Neuronal stem cell (in vitro differentiated cells): ENCODE measurements around the gene ADH1A.
"Not testable (repeated sequence)": the region's sequence is repeated elsewhere in the genome, so short reads cannot be mapped to it uniquely, and the experiment has no call there.

ENCODE experiments used
- DNase-seq: peaks from one replicate; pipeline ENCODE4 v3.0.0-alpha.2; 2013; ENCODE audit warnings: low spot score
- H2AFZ ChIP-seq: one replicate; pipeline ENCODE4 v1.6.1; 2013; ENCODE audit warnings: mild to moderate bottlenecking, low read length, inconsistent platforms
- H2AK5ac ChIP-seq: 2 replicates; pipeline ENCODE4 v1.6.1; 2013; ENCODE audit warnings: low read depth, mild to moderate bottlenecking, inconsistent platforms, low read length, moderate library complexity, mixed read lengths
- H2BK120ac ChIP-seq: 2 replicates; pipeline ENCODE4 v1.6.1; 2013; ENCODE audit warnings: low read depth, mild to moderate bottlenecking, inconsistent platforms, low read length, moderate library complexity, mixed read lengths
- H2BK12ac ChIP-seq: one replicate; pipeline ENCODE4 v1.6.1; 2013; ENCODE audit warnings: low read length, inconsistent platforms
- H2BK15ac ChIP-seq: 2 replicates; pipeline ENCODE4 v1.6.1; 2013; ENCODE audit warnings: mild to moderate bottlenecking, low read length, inconsistent platforms, mixed read lengths
- H2BK5ac ChIP-seq: one replicate; pipeline ENCODE4 v1.6.1; 2013; ENCODE audit warnings: inconsistent platforms, mild to moderate bottlenecking, low read length, moderate library complexity
- H3K14ac ChIP-seq: one replicate; pipeline ENCODE4 v1.6.1; 2013; ENCODE audit warnings: low read length, inconsistent platforms
- H3K18ac ChIP-seq: 2 replicates; pipeline ENCODE4 v1.6.1; 2013; ENCODE audit warnings: low read length, inconsistent platforms
- H3K23ac ChIP-seq: 2 replicates; pipeline ENCODE4 v1.6.1; 2013; ENCODE audit warnings: low read depth, mild to moderate bottlenecking, mixed read lengths, low read length, inconsistent platforms; ENCODE audit not compliant: poor library complexity
- H3K27ac ChIP-seq: replicated peaks from 3 replicates; pipeline ENCODE4 v1.5.1; 2013; ENCODE audit warnings: low read length, inconsistent platforms
- H3K27me3 ChIP-seq, 3 experiments: 2 replicates each; pipeline ENCODE4 v1.6.1; 2013; ENCODE audit warnings: low read length in 3 of 3, mild to moderate bottlenecking in 2 of 3, inconsistent platforms in 1 of 3, low read depth in 1 of 3, mixed read lengths in 1 of 3, moderate library complexity in 1 of 3; ENCODE audit not compliant: control insufficient read depth in 3 of 3, insufficient read depth in 3 of 3
- H3K36me3 ChIP-seq, 2 donors: replicated peaks in 1 of 2; 2 replicates each; pipeline ENCODE4 v1.6.1; 2013; ENCODE audit warnings: low read length in 2 of 2; ENCODE audit not compliant: control insufficient read depth in 2 of 2, insufficient read depth in 2 of 2
- H3K4ac ChIP-seq: 2 replicates; pipeline ENCODE4 v1.6.1; 2013; ENCODE audit warnings: inconsistent platforms, mild to moderate bottlenecking, low read length, moderate library complexity
- H3K4me1 ChIP-seq, 2 donors: 1 replicate in 1 of 2; 2 replicates in 1 of 2; pipeline ENCODE4 v1.6.1; 2013; ENCODE audit warnings: low read length in 2 of 2, low read depth in 1 of 2; ENCODE audit not compliant: control insufficient read depth in 2 of 2, insufficient read depth in 1 of 2
- H3K4me2 ChIP-seq: one replicate; pipeline ENCODE4 v1.6.1; 2013; ENCODE audit warnings: mild to moderate bottlenecking, low read length, inconsistent platforms; ENCODE audit not compliant: insufficient read depth, poor library complexity, severe bottlenecking
- H3K4me3 ChIP-seq, 2 donors: 2 replicates each; pipeline ENCODE4 v1.5.1; 2013; ENCODE audit warnings: low read length in 2 of 2, mild to moderate bottlenecking in 2 of 2, inconsistent platforms in 1 of 2, moderate library complexity in 1 of 2
- H3K79me1 ChIP-seq: one replicate; pipeline ENCODE4 v1.6.1; 2013; ENCODE audit warnings: low read depth, mild to moderate bottlenecking, inconsistent platforms, low read length, moderate library complexity
- H3K9ac ChIP-seq: one replicate; pipeline ENCODE4 v1.6.1; 2013; ENCODE audit warnings: mild to moderate bottlenecking, low read depth, low read length, inconsistent platforms; ENCODE audit not compliant: poor library complexity
- H3K9me3 ChIP-seq, 2 donors: replicated peaks in 1 of 2; 2 replicates each; pipeline versions ENCODE3 to v1.6.1; 2013; ENCODE audit warnings: low read length in 2 of 2, mild to moderate bottlenecking in 2 of 2, inconsistent platforms in 1 of 2, low read depth in 1 of 2, mixed read lengths in 1 of 2, moderate library complexity in 1 of 2; ENCODE audit not compliant: control insufficient read depth in 2 of 2, insufficient read depth in 1 of 2
- H4K8ac ChIP-seq: one replicate; pipeline ENCODE4 v1.6.1; 2013; ENCODE audit warnings: low read depth, mild to moderate bottlenecking, inconsistent platforms, low read length, moderate library complexity
- H4K91ac ChIP-seq: one replicate; pipeline ENCODE4 v1.6.1; 2013; ENCODE audit warnings: low read length, low read depth, mild to moderate bottlenecking, inconsistent platforms; ENCODE audit not compliant: poor library complexity
- WGBS, 2 donors: extraction: QIAGEN DNeasy Blood & Tissue Kit; methylation state at CpG; one replicate each; pipeline ENCODE4 v1.1.7; 2013; ENCODE audit warnings: missing lambda C conversion rate in 2 of 2, mixed read lengths in 1 of 2; ENCODE audit not compliant: insufficient read length in 2 of 2, insufficient replicate concordance in 1 of 2; ENCODE audit errors: extremely low coverage in 2 of 2; 5-methylcytosine and 5-hydroxymethylcytosine counted together

Gene ADH1A

DNA sequence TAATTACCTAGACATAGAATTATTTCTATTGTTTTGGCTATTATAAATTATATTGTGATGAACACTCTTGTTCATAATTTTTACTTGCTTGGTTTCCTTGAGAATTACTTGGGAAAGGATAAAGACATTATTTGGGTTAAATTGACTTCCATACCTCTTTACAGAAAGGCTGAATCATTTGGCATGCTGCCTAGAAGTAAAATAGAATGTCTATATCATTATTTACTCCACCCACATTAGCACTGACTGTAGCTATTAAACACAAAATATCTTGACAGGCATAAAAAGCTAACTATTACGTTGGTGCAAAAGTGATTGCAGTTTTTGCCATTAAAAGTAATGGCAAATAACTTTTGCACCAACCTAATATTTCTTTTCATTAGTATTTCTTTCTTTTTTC, 42.1 kb downstream of the ADH1A start:
- Histone ChIP-seq H2BK12ac (no peak overlapping the region), H3K27me3 (no peaks in the 10 kb centered on the region), H3K79me1 (no peaks in the 10 kb centered on the region), H3K4me1 (no peaks in the 10 kb centered on the region), H3K4me2 (no peak overlapping the region), H4K91ac (no peak overlapping the region), H3K4me3 (no peak overlapping the region), H2AFZ (no peak overlapping the region), H2BK15ac (no peak overlapping the region), H2BK5ac (no peak overlapping the region), H3K4ac (no peak overlapping the region), H3K9me3 (no peaks in the 10 kb centered on the region), H3K9ac (no peak overlapping the region), H3K27ac (no peak overlapping the region), H3K18ac (no peak overlapping the region), H3K36me3 (no peaks in the 10 kb centered on the region), H2AK5ac (no peak overlapping the region), H4K8ac (no peak overlapping the region), H3K23ac (no peak overlapping the region), H3K14ac (no peak overlapping the region), H2BK120ac (no peak overlapping the region)
- DNase-seq, result no peak
- WGBS, 2 donors, result no CpG with 5 or more reads among the region's 1 CpG

- no peak overlapping the region for H3K27ac ChIP-seq
- no peaks in the 10 kb centered on the region for H3K27me3 ChIP-seq
- no CpG with 5 or more reads among the region's 1 CpG for WGBS, 2 donors
Measured at GRCh38 chr4:99235955-99236354, 54.8 kb downstream of the ADH1A start.

DNA sequence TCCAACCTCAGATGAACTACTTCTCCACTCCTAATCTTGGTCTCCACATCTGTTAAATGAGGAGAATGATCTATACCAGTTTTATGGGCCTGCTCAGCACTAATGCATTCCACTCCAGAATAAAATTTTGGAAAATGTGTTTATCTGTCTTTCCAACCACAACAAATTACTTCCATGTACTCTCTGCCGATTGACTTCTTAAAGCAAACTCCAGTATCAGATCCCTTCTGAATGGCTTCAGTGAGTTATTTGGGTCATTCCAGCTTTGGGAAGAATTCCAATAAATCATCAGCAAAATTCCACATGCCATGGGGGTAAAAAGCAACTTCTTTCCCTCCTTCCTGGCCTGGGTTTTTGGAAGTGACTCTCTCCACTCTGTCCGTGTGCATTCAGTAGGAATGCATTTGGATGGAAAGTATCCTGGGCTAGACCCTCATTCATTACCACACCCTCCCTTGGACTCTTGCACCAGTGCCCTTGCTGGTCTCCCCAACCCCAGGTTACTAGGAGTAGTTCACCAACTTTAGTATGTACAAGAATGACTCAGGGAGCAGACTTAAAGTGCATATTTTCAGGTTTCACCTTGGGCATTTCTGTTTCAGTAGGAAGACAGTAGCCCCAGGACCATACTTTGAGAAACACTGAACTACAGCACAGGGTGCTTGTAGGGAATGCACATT, 56.3 kb downstream of the ADH1A start:
- Histone ChIP-seq H2AK5ac (no peak overlapping the region), H3K27me3 (no peaks in the 10 kb centered on the region), H4K91ac (no peak overlapping the region), H3K23ac (no peak overlapping the region), H3K4ac (no peak overlapping the region), H3K27ac (no peak overlapping the region), H2BK12ac (no peak overlapping the region), H3K18ac (no peak overlapping the region), H3K79me1 (no peaks in the 10 kb centered on the region), H3K4me3 (no peak overlapping the region), H3K36me3 (no peaks in the 10 kb centered on the region), H4K8ac (no peak overlapping the region), H3K9ac (no peak overlapping the region), H3K4me1 (no peaks in the 10 kb centered on the region), H2BK15ac (no peak overlapping the region), H2AFZ (no peak overlapping the region), H3K4me2 (no peak overlapping the region), H3K9me3 (peaks cover 0 to 4% of the 10 kb centered on the region in 2 donors), H2BK120ac (no peak overlapping the region), H3K14ac (no peak overlapping the region), H2BK5ac (no peak overlapping the region)
- no CpG with 5 or more reads among the region's 2 CpGs for WGBS, 2 donors
- DNase-seq, result no peak

More at GRCh38 chr4:99235955-99236354, 54.8 kb downstream of the ADH1A start:
- no peak overlapping the region for H3K23ac ChIP-seq
- no peak overlapping the region for H3K4me2 ChIP-seq
- no peak overlapping the region for H2BK5ac ChIP-seq
- H3K4me3 ChIP-seq, result no peak overlapping the region
- H3K4ac ChIP-seq, result no peak overlapping the region
- H4K91ac ChIP-seq, result no peak overlapping the region
- H3K18ac ChIP-seq, result no peak overlapping the region
- peaks cover 0 to 4% of the 10 kb centered on the region in 2 donors for H3K9me3 ChIP-seq
- no peak overlapping the region for H3K9ac ChIP-seq
- no peak overlapping the region for H4K8ac ChIP-seq
- no peak overlapping the region for H3K14ac ChIP-seq
- H2BK12ac ChIP-seq, result no peak overlapping the region
- no peak for DNase-seq
- no peak overlapping the region for H2BK15ac ChIP-seq
- no peaks in the 10 kb centered on the region for H3K4me1 ChIP-seq
- no peak overlapping the region for H2BK120ac ChIP-seq
- no peaks in the 10 kb centered on the region for H3K79me1 ChIP-seq
- no peak overlapping the region for H2AFZ ChIP-seq
- no peak overlapping the region for H2AK5ac ChIP-seq
- no peaks in the 10 kb centered on the region for H3K36me3 ChIP-seq

DNA sequence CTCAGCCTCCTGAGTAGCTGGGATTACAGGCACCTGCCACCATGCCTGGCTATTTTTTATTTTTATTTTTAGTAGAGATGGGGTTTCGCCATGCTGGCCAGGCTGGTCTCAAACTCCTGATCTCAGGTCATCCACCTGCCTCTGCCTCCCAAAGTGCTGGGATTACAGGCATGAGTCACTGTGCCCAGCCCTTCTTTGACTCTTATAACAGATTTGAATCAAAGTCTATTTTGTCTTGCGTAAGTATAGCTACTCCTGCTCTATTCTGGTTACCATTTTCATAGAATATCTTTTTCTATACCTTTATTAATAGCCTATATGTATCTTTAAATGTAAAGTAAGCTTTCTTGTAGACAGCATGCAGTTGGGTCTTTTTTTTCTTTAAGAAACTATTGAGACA, 57.4 kb downstream of the ADH1A start:
- DNase-seq, H3K4me3 ChIP-seq, H4K8ac ChIP-seq, H3K27ac ChIP-seq, H2AK5ac ChIP-seq, H2AFZ ChIP-seq, H3K9ac ChIP-seq, H4K91ac ChIP-seq, H2BK12ac ChIP-seq, H2BK5ac ChIP-seq, H2BK15ac ChIP-seq, H3K36me3 ChIP-seq, H3K9me3 ChIP-seq, H3K27me3 ChIP-seq, H3K79me1 ChIP-seq, H3K14ac ChIP-seq, H3K4me1 ChIP-seq, H3K4me2 ChIP-seq, H3K4ac ChIP-seq, H2BK120ac ChIP-seq, H3K18ac ChIP-seq, H3K23ac ChIP-seq: not testable (repeated sequence)
- no CpG with 5 or more reads among the region's 2 CpGs for WGBS, 2 donors
